HG02763 (cell line): Measurements from ENCODE around the gene FKBP1C.
"Not testable (repeated sequence)": the region's sequence is repeated elsewhere in the genome, so short reads cannot be mapped to it uniquely, and the experiment has no call there.

Source experiments
- ATAC-seq: cut with Tn5 transposase; IDR thresholded peaks from one replicate; pipeline ENCODE4 v1.9.1; 2021; ENCODE audit warnings: mild to moderate bottlenecking, moderate library complexity; ENCODE audit not compliant: unreplicated experiment

The FKBP1C gene

DNA sequence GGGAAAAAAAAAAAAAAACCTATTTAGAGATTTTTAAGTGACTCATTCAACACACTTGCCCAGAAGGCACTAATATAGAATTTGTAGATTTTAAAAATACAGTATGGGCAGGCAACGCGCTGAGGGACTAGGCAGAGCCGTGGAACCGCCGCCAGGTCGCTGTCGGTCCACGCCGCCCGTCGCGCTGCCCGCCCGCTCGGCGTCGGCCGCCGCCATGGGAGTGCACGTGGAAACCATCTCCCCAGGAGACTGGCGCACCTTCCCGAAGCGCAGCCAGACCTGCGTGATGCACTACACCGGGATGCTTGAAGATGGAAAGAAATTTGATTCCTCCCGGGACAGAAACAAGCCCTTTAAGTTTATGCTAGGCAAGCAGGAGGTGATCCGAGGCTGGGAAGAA lies at the start of gene FKBP1C:
Gene FKBP1C, plus strand, starts transcription at position 127 of the 400 bp plus-strand sequence.
- not testable (repeated sequence) for ATAC-seq

DNA sequence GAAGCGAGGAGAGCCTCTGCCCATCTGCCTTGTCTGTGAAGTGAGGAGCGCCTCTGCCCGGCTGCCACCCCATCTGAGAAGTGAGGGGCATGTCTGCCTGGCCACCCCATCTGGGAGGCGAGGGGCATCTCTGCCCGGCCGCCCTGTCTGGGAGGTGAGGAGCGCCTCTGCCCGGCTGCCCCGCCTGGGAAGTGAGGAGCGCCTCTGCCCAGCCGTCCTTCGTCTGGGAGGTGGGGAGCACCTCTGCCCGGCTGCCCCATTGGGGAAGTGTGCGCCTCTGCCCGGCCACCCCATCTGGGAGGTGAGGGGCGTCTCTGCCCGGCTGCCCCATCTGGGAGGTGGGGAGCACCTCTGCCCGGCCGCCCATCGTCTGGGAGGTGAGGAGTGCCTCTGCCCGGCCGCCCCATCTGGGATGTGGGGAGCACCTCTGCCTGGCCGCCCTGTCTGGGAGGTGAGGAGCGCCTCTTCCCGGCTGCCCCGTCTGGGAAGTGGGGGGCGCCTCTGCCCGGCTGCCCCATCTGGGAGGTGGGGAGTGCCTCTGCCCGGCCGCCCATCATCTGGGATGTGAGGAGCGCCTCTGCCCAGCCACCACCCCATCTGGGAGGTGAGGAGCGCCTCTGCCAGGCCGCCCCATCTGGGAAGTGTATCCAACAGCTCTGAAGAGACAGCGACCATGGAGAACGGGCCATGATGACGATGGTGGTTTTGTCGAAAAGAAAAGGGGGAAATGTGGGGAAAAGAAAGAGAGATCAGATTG lies 47.0 kb upstream of the FKBP1C start:
- not testable (repeated sequence) for ATAC-seq

DNA sequence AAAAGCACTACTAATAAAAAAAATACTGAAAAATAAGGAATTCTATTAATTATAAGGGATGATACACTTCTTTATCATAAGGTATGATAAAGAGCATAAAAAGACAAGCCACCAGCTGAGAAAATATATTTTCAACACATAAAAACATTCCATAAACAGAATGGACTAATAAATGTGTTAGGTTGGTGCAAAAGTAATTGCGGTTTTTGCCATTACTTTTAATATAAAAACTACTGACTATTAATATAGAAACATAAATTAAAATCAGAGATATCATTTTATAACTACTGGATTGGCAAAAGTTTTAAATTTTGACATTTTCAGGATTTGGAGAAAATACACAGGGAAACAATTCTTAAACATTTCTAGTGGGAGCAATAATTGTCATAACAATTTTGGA lies 37.1 kb upstream of the FKBP1C start:
- ATAC-seq = no peak

DNA sequence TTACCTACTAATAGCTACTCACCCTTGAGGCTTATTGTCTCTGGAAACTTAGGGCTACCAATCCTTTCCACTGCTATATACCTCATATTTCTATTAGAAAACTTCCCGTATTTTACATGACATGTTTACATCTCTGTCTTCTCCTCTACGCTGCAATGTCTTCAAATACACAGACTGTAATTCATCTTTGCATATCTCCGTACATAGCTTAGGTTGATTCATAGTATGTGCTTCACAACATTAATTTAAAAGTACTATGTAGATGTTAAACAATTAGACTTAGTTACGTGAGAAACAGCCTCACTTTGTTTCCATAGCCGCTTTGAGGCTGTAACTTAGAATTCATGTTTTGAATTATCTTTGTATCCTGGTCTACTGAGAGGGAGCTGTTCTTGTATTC lies 35.1 kb upstream of the FKBP1C start:
- no peak for ATAC-seq

DNA sequence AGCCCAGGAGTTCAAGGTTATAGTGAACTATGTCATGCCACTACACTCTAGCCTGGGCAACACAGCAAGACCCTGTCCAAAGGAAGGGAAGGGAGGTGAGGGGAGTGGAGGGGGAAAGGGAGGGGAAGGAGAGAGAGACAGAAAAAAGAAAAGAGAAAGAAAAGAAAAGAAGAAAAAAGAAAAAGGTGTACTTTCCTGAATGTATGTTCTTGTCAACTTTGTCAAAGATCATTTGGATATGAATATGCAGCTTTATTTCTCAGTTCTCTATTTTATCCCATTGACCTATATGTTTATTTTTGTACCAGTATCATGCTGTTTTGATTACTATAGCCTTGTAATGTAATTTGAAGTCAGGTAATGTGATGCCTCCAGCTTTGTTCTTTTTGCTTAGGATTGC lies 30.9 kb upstream of the FKBP1C start:
- no peak for ATAC-seq

DNA sequence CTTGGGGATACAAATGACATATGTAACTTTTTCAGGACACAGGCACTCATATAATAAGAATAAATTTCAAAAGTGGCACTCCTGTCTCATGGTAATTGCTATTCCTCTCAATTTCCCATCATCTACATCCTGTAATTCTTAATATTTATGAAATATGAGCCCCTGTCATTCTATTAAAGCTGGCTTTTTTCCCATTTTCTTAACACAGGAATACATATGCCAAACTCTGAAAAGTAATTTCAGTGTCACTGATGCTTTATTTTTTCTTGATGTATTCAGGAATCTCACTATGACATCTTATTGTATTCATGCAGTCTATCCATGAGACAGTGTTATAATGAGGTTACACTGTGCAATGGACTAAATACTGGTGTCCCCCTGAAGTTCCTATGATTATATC lies 24.3 kb upstream of the FKBP1C start:
- no peak for ATAC-seq

DNA sequence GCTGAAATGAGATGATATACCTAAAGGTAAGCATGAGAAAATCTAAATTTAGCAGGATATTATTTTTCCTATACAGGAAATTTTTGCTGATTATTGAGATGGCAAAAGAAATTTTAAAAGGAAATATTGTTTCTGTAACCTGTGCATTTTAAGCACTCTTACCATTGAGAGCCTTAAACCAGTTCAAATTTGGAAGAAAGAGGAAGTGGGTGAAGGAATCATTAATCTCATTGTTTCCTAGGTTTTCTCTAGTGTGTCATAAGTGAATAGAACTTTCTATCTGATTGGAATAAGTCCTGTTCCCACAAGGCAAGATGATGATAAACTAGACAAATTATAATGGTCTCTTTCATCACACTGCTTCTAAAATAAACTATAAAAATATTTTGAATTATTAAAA lies 22.4 kb upstream of the FKBP1C start:
- no peak for ATAC-seq

DNA sequence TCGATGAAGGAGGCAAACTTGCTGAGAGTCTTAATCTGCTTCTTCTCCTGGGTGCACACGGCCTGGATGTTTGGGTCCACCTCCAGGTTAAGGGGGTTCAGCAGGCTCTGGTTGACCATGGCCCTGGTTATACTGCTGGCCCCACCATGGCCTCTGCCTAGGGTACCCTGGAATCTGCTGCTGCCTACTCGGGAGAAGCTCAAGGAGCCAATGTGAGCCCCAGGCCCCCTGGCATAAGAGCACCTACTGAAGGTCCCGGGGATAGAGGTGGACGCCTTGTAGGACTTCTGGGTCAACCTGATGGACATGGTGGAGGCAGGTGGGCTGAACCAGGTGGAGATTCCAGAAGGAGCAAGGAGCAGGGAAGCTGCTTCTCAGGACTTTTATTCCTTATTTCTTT lies 17.9 kb upstream of the FKBP1C start:
- ATAC-seq = no peak

DNA sequence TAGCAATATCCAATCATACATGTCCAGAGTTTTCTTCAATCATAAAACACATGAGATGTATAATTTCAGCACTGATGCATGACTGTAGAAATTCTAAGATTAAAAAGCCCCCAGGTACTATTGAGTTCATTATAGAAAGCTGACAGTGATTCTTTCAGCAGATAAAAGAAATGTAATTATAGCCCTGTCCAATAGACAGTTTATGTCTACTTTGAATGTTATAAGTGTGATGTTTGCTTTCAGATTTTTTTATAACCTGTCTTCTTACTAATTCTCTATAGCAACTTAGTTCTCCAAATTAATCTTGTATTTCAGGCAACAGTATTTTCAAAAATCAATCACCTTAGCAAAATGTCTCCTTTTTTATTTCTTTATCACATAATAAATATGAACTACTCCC lies 13.5 kb upstream of the FKBP1C start:
- no peak for ATAC-seq

DNA sequence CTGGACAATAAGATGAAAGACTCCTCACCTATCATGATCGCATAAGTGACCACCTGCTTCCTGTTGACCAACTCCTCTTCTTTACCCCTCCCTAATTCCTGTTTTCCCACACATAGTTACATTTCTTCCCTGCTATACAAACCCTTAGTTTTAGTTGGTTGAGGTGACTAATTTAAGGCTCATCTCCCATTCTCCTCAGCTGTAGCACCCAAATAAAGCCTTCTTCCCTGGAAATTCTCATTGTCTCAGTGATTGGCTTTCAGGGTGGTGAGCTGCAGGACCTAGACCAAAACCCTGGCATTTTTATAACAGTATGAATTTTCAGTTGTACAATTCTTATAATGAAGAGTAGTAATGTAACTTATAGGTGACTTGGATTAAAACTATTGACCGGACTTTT lies 2.1 kb downstream of the FKBP1C start:
- ATAC-seq = no peak

DNA sequence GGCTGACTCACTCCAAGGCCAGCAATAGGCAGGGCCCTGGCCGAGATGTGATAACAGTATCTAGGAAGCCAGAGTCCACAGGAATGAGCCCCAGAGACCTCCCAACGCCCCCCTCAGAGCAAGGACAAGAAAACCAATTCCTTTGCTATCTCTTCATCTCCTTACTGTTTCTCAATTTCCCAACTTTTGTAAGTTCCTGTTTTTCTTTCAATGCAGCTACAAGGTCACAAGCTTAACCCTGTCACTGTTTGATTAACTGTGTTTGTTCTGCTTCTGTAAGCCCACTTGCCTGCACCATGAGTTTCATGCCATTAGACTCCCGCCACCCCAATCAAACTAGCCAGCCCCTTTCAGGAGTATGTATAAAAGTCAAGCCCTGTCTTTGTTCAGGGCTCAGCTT lies 3.5 kb downstream of the FKBP1C start:
- no peak for ATAC-seq

DNA sequence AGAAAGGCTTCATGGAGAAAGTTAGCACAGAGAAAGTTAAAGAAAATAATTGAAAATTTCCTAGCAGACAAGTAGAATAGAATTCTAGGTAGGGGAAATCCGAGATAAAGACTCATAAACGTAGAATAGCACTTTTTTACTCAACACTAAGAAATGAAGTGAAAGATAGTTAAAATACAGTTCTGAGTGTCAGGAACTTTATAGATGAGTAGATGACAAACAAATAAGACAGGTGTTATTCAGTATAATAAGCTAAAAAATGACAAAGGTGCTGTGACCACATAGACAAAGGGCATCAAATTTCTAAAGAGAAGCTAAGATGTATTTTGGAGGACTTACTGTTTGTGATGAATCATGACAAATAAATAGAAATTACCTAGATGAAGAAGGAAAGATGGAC lies 12.9 kb downstream of the FKBP1C start:
- no peak for ATAC-seq

DNA sequence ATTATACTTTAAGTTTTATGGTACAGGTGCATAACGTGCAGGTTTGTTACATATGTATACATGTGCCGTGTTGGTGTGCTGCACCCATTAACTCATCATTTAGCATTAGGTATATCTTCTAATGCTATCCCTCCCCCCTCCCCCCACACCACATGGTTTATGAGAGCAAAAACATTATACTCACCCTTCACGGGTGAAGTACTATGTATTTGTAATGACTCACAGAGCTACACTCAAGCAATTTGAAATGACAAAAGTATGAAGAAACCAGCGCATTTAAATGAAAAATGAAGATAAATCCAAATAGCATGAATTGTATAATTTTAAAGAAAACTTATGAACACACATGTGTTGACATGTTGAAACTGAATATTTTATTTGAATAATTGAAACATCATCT lies 14.7 kb downstream of the FKBP1C start:
- ATAC-seq = not testable (repeated sequence)

DNA sequence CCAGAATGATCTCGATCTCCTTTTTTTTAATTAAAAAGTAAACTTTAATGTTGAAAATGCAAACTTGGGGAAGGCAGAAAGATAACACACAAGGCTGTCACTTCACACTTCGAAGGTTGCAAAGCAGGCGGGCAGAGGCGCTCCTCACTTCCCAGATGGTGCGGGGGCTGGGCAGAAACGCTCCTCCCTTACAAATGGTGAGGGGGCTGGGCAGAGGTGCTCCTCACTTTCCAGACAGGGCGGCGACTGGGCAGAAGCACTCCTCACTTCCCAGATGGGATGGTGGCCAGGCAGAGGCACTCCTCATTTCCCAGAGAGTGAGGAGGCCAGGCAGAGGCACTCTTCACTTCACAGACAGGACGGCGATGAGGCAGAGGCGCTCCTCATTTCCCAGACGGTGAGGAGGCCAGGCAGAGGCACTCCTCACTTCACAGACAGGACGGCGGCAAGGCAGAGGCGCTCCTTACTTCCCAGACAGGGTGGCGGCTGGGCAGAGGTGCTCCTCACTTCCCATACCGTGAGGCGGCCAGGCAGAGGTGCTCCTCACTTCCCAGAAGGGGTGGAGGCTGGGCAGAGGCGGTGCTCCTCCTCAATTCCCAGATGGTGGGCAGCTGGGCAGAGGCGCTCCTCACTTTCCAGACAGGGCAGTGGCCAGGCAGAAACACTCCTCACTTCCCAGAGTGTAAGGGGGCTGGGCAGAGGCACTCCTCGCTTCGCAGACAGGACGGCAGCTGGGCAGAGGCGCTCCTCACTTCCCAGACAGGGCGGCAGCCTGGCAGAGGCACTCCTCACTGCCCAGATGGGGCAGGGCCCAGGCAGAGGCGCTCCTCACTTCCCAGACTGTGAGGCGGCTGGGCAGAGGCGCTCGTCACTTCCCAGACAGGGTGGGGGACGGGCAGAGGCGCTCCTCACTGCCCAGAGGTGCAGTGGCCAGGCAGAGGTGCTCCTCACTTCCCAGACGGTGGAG lies 16.9 kb downstream of the FKBP1C start:
- ATAC-seq = not testable (repeated sequence)

DNA sequence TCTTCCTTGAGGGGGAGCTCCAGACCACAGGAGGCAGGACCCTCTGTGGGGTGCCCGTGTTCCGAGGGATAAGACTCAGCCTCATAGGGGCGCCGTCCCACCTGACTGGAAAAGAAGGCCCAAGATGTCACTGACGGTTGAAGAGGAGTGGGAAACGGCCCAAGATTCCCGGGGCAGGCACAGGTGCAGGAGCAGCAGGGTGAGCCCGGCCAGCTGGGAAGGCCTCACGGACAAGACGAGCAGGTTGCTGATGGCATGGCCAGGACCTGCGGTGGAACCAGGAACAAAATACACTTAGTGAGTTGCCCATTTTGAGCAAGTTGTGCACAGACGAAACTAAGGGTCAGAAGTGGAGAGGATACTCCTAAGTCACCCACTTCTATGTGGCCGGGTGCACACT lies 18.8 kb downstream of the FKBP1C start:
- not testable (repeated sequence) for ATAC-seq

DNA sequence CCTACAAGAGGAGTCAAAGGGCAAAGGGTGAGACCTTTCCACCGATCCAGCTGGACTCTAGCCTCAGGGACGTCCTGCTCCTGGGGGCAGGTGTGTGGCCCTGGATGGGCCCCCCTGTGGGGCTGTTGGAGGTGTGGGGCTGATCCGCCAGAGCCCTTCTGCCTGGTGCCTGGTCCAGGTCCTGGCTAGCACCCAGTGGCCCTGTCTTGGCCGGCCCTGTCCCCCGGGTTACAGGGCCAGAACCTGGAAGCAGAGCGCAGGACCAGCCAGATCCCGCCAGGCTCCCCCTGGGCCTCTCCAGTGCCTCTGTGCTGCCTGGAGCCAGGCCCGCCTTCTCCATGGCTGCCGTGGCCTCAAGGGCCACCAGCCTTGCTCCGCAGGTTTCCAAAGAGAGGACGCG lies 19.2 kb downstream of the FKBP1C start:
- ATAC-seq = not testable (repeated sequence)

DNA sequence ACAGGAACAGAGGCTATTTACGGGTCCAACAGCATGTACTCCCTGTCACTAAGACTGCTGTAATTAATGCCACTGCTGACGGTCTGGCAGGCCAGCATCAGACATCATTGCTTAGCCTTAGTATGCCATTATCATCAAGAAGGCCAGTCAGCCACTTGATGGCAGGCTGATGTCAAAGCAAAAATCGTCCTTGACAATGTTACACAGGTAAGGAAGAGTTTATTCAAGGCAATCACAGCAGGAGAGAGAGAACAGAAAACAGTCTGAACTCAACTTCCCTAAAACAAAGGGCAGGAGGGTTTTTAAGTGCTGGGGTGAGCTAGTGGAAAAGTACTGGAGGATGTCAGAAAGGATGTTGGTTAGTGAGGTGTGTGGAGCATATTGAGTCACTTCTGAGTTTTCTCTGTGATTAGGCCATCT lies 25.1 kb downstream of the FKBP1C start:
- no peak for ATAC-seq

DNA sequence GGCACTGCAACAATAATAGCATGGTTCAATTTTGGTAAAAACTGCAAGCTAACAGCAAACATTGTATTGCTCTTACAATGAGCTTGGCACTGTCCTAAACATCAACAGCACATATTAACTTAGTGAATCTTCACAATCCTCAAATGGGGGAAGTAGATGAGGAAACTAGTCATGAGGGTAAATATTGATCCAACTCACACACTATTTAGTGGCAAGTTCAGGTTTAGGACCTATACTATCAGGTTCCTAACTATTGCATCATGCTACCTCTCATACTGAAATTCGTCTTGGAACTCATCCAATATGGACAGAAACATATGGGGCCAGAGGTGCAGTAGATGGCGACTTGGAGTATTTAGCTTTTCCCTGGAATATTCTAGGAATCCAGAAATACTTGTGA lies 34.2 kb downstream of the FKBP1C start:
- ATAC-seq = no peak

DNA sequence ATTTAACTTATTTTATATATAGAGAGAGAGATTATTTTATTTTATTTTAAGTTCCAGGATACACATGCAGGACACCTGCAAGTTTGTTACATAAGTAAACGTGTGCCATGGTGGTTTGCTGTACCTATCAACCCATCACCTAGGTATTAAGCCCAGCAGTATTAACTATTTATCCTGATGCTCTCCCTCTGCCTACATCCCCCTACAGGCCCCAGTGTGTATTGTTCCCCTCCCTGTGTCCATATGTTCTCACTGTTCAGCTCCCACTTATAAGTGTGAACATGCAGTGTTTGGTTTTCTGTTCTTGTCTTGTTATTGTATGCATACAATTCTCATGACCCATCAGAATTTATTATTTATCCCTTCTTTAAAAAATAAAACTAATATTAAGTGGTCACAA lies 34.6 kb downstream of the FKBP1C start:
- no peak for ATAC-seq

DNA sequence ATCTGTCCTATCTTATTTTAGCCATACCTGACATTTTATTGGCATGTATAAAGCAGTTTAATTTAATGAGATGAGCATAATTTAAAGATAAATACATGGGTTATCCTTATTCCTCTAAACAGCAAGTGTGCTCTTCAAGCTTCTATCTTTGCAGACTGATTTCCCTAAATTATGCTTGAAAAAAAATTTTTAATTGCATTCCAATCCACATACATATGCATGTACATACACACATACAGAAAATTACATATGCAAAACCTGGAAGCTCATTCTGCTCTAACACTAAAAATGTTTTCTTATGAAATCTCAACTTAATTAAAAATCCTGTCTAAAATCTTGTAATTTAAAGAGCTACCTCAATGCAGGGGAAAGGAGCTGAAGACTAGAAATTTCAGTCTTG lies 35.3 kb downstream of the FKBP1C start:
- ATAC-seq = no peak

DNA sequence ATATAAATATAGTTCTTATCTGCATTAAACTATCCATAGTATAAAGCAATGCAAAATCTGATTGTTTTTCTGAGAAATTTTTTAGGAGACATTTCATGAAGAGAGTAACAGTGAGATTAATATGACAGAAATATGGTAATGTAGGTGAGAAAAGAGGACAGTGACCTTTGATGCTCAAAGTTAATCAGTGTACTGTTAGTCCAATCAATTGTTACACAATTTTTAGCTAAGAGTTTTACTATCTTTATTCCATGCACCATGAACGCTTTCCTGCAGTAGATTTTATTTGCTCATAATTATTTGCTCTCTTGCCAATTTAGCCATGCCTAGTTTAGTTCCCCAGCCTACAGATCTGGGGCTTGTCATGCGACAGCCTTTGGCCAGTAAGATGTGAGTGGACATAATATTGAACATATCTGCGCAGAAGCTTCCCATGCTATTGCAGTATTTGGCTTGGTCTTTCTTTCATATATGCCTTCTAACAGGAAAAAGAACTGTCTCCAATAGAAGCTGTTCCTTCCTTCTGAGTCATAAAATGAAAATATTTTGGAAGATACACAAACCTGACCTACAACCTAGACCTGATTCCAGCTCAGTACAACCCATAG lies 38.7 kb downstream of the FKBP1C start:
- no peak for ATAC-seq

DNA sequence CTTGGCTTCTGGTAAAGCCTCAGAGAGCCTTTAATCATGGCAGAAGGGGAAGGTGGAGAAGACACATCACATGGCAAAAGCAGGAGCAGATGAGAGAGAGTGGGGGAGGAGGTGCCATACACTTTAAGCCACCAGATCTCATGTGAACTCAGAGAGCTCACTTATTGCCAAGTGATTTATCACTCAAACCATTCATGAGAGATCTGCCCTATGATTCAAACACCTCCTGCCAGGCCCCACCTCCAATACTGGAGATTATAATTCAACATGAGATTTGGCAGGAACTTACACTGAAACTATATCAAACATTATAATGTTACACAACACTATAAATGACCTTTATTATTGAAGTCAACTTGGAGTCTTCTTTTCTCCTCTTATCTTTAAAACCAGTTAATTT lies 47.9 kb downstream of the FKBP1C start:
- no peak for ATAC-seq
